ENCODE results near the gene PTGER2. TPM values are rescaled to one million over a fixed set of nuclear protein-coding genes. Genes with fewer than 3 reads are reported as not detected.

PTGER2 gene
- total and polyA plus RNA-seq, 2 of the 8 experiments (the other 6 are each of a cell fraction or from before 2014, with no cell fraction given) = 1.2 TPM

DNA sequence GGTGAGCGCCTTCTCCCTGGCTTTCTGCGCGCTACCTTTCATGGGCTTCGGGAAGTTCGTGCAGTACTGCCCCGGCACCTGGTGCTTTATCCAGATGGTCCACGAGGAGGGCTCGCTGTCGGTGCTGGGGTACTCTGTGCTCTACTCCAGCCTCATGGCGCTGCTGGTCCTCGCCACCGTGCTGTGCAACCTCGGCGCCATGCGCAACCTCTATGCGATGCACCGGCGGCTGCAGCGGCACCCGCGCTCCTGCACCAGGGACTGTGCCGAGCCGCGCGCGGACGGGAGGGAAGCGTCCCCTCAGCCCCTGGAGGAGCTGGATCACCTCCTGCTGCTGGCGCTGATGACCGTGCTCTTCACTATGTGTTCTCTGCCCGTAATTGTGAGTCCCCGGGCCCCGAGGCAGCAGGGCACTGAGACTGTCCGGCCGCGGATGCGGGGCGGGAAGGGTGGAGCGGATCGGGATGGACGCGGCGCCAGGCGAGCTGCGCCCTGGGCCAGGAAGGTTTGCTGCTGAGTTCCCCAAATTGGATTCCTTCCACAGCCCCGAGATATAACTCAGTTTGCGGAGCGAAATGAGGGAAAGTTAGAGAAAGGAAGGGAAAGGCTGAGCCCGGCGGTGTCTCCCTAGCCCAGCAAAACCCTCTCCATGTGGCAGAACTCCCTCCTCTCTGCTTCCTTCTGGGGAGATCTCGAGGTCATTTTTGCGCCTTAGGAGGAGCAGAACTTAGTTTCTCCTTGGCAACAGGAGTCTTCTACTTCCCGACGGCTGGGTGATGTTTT, 45.6 kb upstream of the PTGER2 start:
- Histone ChIP-seq H3K27me3 (replicated peaks in 1 of 4; ENCODE audit: control insufficient read depth in 3 of 4, extremely low read depth in 1 of 4, insufficient read depth in 3 of 4, low read length in 3 of 4) (peaks cover 25 to 49% (median 43%) of the 10 kb centered on the region in 4 experiments), H3K4ac (replicated peaks; ENCODE audit: insufficient read length, low read depth, low read length) (no peak overlapping the region), H3K23me2 (ENCODE audit: low read depth, low read length) (peaks cover 17% of the 10 kb centered on the region; the same call in 1 of the 2 replicates), H3K79me2 (ENCODE audit: control insufficient read depth in 1 of 2, insufficient read depth in 2 of 2, low read length in 2 of 2) (no peaks in the 10 kb centered on the region), H3K23ac (ENCODE audit: insufficient read length) (no peak overlapping the region), H3K4me2 (ENCODE audit: insufficient read depth in 1 of 2, low read depth in 2 of 2, low read length in 2 of 2) (peak overlapping the region; percentile 79 to 95), H3K27ac (ENCODE audit: low read depth, low read length) (no peak overlapping the region), H3K36me3 (ENCODE audit: control insufficient read depth in 2 of 4, insufficient read depth in 4 of 4, low read length in 3 of 4) (no peaks in the 10 kb centered on the region), H3K14ac (ENCODE audit: insufficient read length) (no peak overlapping the region), H4K8ac (ENCODE audit: extremely low read depth, insufficient read depth, low read length) (peak overlapping the region; percentile 57), H2BK120ac (replicated peaks; ENCODE audit: low read depth, low read length) (no peak overlapping the region), H2AK5ac (ENCODE audit: low read depth, low read length) (no peak overlapping the region), H4K91ac (replicated peaks; ENCODE audit: insufficient read length, low read length) (no peak overlapping the region), H3K79me1 (ENCODE audit: low read depth, low read length) (no peaks in the 10 kb centered on the region), H2BK20ac (ENCODE audit: low read length) (peak overlapping the region; percentile 64; the same call in 1 of the 2 replicates), H2BK12ac (ENCODE audit: low read depth, low read length) (peak overlapping the region; percentile 93; the same call in 1 of the 2 replicates), H4K5ac (ENCODE audit: insufficient read length, low read depth, low read length) (no peak overlapping the region), H3K4me1 (replicated peaks in 1 of 4; ENCODE audit: control insufficient read depth in 3 of 4, insufficient read depth in 4 of 4, low read length in 3 of 4) (peaks cover 0 to 14% (median 6%) of the 10 kb centered on the region in 4 experiments; a peak in 6 of 7 replicates), H3K9ac (replicated peaks in 1 of 4; ENCODE audit: extremely low read depth in 1 of 4, low read depth in 3 of 4, low read length in 3 of 4) (peak overlapping the region in 2 of 4 experiments; percentile 38 to 50; a peak in 2 of 7 replicates), H3K4me3 (ENCODE audit: extremely low read depth in 1 of 4, insufficient read depth in 2 of 4, low read depth in 3 of 4, low read length in 4 of 4) (peak overlapping the region; percentile 27 to 69 (median 60)), H3K9me3 (ENCODE audit: insufficient read depth in 2 of 2, low read depth in 1 of 2, low read length in 1 of 2) (no peaks in the 10 kb centered on the region), H2AFZ (ENCODE audit: low read length) (peak overlapping the region; percentile 86), H2BK15ac (ENCODE audit: low read length) (no peak overlapping the region; the same call in 1 of the 2 replicates), H3K18ac (ENCODE audit: extremely low read depth, low read length) (peak overlapping the region; percentile 36), H4K20me1 (replicated peaks in 1 of 2; ENCODE audit: control insufficient read depth in 1 of 2, insufficient read depth in 2 of 2, low read length in 2 of 2) (no peaks in the 10 kb centered on the region), H2BK5ac (ENCODE audit: low read depth, low read length) (peak overlapping the region; percentile 53; the same call in 1 of the 2 replicates), H3K56ac (replicated peaks; ENCODE audit: insufficient read length, low read depth, low read length) (no peak overlapping the region)
- POLR2A ChIA-PET (ENCODE audit: partially characterized antibody) = no interaction called here
- FAIRE-seq = no peak
- CTCF ChIA-PET (ENCODE audit: partially characterized antibody) = interaction anchor here (1.1 to 1.6 kb wide), 2 partner anchors 52 to 135 kb away, joined by 3 to 5 read pairs; no protein-coding TSS in a partner anchor
- peak in 1 of 2 experiments; percentile 77 for DNase-seq (ENCODE audit: low read depth in 1 of 2, low spot score in 2 of 2)
- whole genome bisulfite sequencing, 2 experiments (ENCODE audit: extremely low coverage in 1 of 2, insufficient coverage in 1 of 2, insufficient read length in 1 of 2, insufficient replicate concordance in 2 of 2, low coverage in 1 of 2, low lambda C conversion rate in 2 of 2, missing lambda C conversion rate in 1 of 2) = 3% methylated on average over 54 of the region's 54 CpGs; no CpG with 5 or more reads in 1 of the 2 experiments
- TF ChIP-seq RBBP5 (IDR thresholded peaks at IDR 0.05; ENCODE audit: borderline replicate concordance, low read depth, low read length) (no peak; the same call in 1 of the 2 replicates), MAFK (IDR thresholded peaks at IDR 0.05; ENCODE audit: low read depth, low read length) (no peak), CTCF (IDR thresholded peaks at IDR 0.05; ENCODE audit: control extremely low read depth in 1 of 3, insufficient read depth in 1 of 3, low read depth in 1 of 3, low read length in 3 of 3) (no peak), FOSL1 (IDR thresholded peaks at IDR 0.05; ENCODE audit: insufficient read depth, low read depth, low read length) (no peak), HDAC2 (IDR thresholded peaks at IDR 0.05; ENCODE audit: borderline replicate concordance in 1 of 2, low read depth in 2 of 2, low read length in 2 of 2) (no peak), SRF (IDR thresholded peaks at IDR 0.05; ENCODE audit: low read depth, low read length) (no peak), KDM1A (IDR thresholded peaks at IDR 0.05; ENCODE audit: borderline replicate concordance, low read length) (peak; percentile 17; the same call in 1 of the 2 replicates), HDAC6 (IDR thresholded peaks at IDR 0.05; ENCODE audit: low read depth, low read length) (no peak)
